HL-60 (cell line): ENCODE measurements around the gene PKD1L1.

Experiments
- CTCF ChIP-seq: IDR thresholded peaks from one replicate; pipeline ENCODE4 v1.5.1; 2011; ENCODE audit warnings: low read length, control low read depth, inconsistent platforms; ENCODE audit not compliant: insufficient read depth
- GABPA ChIP-seq: IDR thresholded peaks from 2 replicates; pipeline ENCODE4 v1.6.1; 2012; ENCODE audit warnings: low read depth
- POLR2AphosphoS5 ChIP-seq: IDR thresholded peaks from 2 replicates; pipeline ENCODE4 v1.6.1; 2012; ENCODE audit warnings: low read depth
- SPI1 ChIP-seq: IDR thresholded peaks from 2 replicates; pipeline ENCODE4 v1.6.1; 2012; ENCODE audit warnings: low read depth, mild to moderate bottlenecking, borderline replicate concordance
- TF ChIP-seq, protein P1 (sequence below): IDR thresholded peaks from 2 replicates; pipeline ENCODE4 v1.6.1; 2012; ENCODE audit warnings: low read depth; ENCODE audit not compliant: insufficient replicate concordance

GRCh38 chr7:47751043-47751442 lies 197.2 kb downstream of the PKD1L1 start:
- TF ChIP-seq, protein P1, sequence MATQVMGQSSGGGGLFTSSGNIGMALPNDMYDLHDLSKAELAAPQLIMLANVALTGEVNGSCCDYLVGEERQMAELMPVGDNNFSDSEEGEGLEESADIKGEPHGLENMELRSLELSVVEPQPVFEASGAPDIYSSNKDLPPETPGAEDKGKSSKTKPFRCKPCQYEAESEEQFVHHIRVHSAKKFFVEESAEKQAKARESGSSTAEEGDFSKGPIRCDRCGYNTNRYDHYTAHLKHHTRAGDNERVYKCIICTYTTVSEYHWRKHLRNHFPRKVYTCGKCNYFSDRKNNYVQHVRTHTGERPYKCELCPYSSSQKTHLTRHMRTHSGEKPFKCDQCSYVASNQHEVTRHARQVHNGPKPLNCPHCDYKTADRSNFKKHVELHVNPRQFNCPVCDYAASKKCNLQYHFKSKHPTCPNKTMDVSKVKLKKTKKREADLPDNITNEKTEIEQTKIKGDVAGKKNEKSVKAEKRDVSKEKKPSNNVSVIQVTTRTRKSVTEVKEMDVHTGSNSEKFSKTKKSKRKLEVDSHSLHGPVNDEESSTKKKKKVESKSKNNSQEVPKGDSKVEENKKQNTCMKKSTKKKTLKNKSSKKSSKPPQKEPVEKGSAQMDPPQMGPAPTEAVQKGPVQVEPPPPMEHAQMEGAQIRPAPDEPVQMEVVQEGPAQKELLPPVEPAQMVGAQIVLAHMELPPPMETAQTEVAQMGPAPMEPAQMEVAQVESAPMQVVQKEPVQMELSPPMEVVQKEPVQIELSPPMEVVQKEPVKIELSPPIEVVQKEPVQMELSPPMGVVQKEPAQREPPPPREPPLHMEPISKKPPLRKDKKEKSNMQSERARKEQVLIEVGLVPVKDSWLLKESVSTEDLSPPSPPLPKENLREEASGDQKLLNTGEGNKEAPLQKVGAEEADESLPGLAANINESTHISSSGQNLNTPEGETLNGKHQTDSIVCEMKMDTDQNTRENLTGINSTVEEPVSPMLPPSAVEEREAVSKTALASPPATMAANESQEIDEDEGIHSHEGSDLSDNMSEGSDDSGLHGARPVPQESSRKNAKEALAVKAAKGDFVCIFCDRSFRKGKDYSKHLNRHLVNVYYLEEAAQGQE: no peak
- no peak for TF ChIP-seq CTCF
- TF ChIP-seq SPI1: no peak
- no peak for TF ChIP-seq POLR2AphosphoS5
- no peak for TF ChIP-seq GABPA
